ENCODE measurements around the gene CX3CL1. TPM values are rescaled to one million over a fixed set of nuclear protein-coding genes. Genes with fewer than 3 reads are reported as not detected.

Gene CX3CL1
- polyA plus RNA-seq, 1 donor from 2014 or later: 4.9 TPM

DNA sequence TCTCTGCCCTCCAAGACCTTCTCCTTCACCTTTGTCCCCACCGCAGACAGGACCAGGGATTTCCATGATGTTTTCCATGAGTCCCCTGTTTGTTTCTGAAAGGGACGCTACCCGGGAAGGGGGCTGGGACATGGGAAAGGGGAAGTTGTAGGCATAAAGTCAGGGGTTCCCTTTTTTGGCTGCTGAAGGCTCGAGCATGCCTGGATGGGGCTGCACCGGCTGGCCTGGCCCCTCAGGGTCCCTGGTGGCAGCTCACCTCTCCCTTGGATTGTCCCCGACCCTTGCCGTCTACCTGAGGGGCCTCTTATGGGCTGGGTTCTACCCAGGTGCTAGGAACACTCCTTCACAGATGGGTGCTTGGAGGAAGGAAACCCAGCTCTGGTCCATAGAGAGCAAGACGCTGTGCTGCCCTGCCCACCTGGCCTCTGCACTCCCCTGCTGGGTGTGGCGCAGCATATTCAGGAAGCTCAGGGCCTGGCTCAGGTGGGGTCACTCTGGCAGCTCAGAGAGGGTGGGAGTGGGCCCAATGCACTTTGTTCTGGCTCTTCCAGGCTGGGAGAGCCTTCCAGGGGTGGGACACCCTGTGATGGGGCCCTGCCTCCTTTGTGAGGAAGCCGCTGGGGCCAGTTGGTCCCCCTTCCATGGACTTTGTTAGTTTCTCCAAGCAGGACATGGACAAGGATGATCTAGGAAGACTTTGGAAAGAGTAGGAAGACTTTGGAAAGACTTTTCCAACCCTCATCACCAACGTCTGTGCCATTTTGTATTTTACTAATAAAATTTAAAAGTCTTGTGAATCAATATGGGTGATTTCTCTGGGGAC is 12.2 kb downstream of the CX3CL1 start:
- no peak overlapping the region for H3K9ac ChIP-seq (ENCODE audit: low read length)
- H3K4me3 ChIP-seq (ENCODE audit: low read length): no peak overlapping the region
- no peaks in the 10 kb centered on the region for H4K20me1 ChIP-seq (ENCODE audit: insufficient read depth)
- no peak overlapping the region for H3K4me2 ChIP-seq (ENCODE audit: low read length)
- H3K27ac ChIP-seq (ENCODE audit: low read length): no peak overlapping the region
- no peaks in the 10 kb centered on the region for H3K27me3 ChIP-seq (ENCODE audit: insufficient read depth, low read depth, low read length)
- TF ChIP-seq RAD21 (conservative IDR thresholded peaks at IDR 0.05) (no peak), EZH2 (IDR thresholded peaks at IDR 0.05; ENCODE audit: borderline replicate concordance, insufficient read depth, low read length, poor library complexity, severe bottlenecking) (no peak), EP300 (conservative IDR thresholded peaks at IDR 0.05; ENCODE audit: poor library complexity, severe bottlenecking) (no peak), TAF1 (IDR thresholded peaks at IDR 0.05; ENCODE audit: low read depth) (no peak), POLR2AphosphoS5 (IDR thresholded peaks at IDR 0.05) (no peak), MXI1 (conservative IDR thresholded peaks at IDR 0.05; ENCODE audit: poor library complexity, severe bottlenecking) (no peak), SMC3 (conservative IDR thresholded peaks at IDR 0.05; ENCODE audit: poor library complexity) (no peak)
- TF ChIP-seq, protein P1, sequence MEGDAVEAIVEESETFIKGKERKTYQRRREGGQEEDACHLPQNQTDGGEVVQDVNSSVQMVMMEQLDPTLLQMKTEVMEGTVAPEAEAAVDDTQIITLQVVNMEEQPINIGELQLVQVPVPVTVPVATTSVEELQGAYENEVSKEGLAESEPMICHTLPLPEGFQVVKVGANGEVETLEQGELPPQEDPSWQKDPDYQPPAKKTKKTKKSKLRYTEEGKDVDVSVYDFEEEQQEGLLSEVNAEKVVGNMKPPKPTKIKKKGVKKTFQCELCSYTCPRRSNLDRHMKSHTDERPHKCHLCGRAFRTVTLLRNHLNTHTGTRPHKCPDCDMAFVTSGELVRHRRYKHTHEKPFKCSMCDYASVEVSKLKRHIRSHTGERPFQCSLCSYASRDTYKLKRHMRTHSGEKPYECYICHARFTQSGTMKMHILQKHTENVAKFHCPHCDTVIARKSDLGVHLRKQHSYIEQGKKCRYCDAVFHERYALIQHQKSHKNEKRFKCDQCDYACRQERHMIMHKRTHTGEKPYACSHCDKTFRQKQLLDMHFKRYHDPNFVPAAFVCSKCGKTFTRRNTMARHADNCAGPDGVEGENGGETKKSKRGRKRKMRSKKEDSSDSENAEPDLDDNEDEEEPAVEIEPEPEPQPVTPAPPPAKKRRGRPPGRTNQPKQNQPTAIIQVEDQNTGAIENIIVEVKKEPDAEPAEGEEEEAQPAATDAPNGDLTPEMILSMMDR (IDR thresholded peaks at IDR 0.05; ENCODE audit: poor library complexity, severe bottlenecking): no peak
- TF ChIP-seq, protein P2, sequence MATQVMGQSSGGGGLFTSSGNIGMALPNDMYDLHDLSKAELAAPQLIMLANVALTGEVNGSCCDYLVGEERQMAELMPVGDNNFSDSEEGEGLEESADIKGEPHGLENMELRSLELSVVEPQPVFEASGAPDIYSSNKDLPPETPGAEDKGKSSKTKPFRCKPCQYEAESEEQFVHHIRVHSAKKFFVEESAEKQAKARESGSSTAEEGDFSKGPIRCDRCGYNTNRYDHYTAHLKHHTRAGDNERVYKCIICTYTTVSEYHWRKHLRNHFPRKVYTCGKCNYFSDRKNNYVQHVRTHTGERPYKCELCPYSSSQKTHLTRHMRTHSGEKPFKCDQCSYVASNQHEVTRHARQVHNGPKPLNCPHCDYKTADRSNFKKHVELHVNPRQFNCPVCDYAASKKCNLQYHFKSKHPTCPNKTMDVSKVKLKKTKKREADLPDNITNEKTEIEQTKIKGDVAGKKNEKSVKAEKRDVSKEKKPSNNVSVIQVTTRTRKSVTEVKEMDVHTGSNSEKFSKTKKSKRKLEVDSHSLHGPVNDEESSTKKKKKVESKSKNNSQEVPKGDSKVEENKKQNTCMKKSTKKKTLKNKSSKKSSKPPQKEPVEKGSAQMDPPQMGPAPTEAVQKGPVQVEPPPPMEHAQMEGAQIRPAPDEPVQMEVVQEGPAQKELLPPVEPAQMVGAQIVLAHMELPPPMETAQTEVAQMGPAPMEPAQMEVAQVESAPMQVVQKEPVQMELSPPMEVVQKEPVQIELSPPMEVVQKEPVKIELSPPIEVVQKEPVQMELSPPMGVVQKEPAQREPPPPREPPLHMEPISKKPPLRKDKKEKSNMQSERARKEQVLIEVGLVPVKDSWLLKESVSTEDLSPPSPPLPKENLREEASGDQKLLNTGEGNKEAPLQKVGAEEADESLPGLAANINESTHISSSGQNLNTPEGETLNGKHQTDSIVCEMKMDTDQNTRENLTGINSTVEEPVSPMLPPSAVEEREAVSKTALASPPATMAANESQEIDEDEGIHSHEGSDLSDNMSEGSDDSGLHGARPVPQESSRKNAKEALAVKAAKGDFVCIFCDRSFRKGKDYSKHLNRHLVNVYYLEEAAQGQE (IDR thresholded peaks at IDR 0.05; ENCODE audit: borderline replicate concordance): no peak
- H3F3A ChIP-seq (ENCODE audit: insufficient read depth, low read length, poor library complexity, severe bottlenecking): no peaks in the 10 kb centered on the region
- H3K36me3 ChIP-seq (ENCODE audit: insufficient read depth, low read length): no peaks in the 10 kb centered on the region
- H2AFZ ChIP-seq (ENCODE audit: low read depth, low read length): no peak overlapping the region
- no peaks in the 10 kb centered on the region for H3K9me3 ChIP-seq (ENCODE audit: low read length)
- no peaks in the 10 kb centered on the region for H3K9me2 ChIP-seq (ENCODE audit: insufficient read depth, low read length)
- no peaks in the 10 kb centered on the region for H3K79me2 ChIP-seq (replicated peaks; ENCODE audit: insufficient read depth, low read length)

DNA sequence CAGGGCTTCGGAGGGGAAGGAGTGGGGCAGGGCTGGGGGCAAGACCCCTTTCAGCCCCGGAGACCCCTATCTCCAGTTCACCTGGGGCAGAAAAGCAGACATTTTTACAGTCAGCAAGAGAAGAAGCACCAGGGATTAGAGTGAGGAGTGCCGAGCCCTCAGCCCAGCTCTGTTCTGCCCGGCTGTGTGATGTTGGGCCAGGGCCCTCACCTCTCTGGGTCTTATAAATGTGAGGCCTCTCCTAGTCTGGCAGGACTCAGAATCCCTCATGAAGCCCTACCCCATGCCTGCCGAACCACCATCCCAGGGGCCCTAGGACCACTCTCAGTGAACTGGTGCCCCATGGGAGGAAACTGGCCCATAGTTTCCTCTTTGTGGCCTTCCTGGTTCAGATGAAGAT is 12.8 kb downstream of the CX3CL1 start:
- Histone ChIP-seq H3K79me2 (replicated peaks; ENCODE audit: insufficient read depth, low read length) (no peaks in the 10 kb centered on the region), H3K4me2 (ENCODE audit: low read length) (no peak overlapping the region), H4K20me1 (ENCODE audit: insufficient read depth) (no peaks in the 10 kb centered on the region), H3F3A (ENCODE audit: insufficient read depth, low read length, poor library complexity, severe bottlenecking) (no peaks in the 10 kb centered on the region), H3K9ac (ENCODE audit: low read length) (no peak overlapping the region), H3K4me3 (ENCODE audit: low read length) (no peak overlapping the region), H3K27ac (ENCODE audit: low read length) (no peak overlapping the region), H3K27me3 (ENCODE audit: insufficient read depth, low read depth, low read length) (no peaks in the 10 kb centered on the region), H2AFZ (ENCODE audit: low read depth, low read length) (no peak overlapping the region), H3K9me2 (ENCODE audit: insufficient read depth, low read length) (no peaks in the 10 kb centered on the region), H3K9me3 (ENCODE audit: low read length) (no peaks in the 10 kb centered on the region), H3K36me3 (ENCODE audit: insufficient read depth, low read length) (no peaks in the 10 kb centered on the region)
- TF ChIP-seq MXI1 (conservative IDR thresholded peaks at IDR 0.05; ENCODE audit: poor library complexity, severe bottlenecking) (no peak), POLR2AphosphoS5 (IDR thresholded peaks at IDR 0.05) (no peak), TAF1 (IDR thresholded peaks at IDR 0.05; ENCODE audit: low read depth) (no peak), SMC3 (conservative IDR thresholded peaks at IDR 0.05; ENCODE audit: poor library complexity) (no peak), EZH2 (IDR thresholded peaks at IDR 0.05; ENCODE audit: borderline replicate concordance, insufficient read depth, low read length, poor library complexity, severe bottlenecking) (no peak), EP300 (conservative IDR thresholded peaks at IDR 0.05; ENCODE audit: poor library complexity, severe bottlenecking) (no peak), RAD21 (conservative IDR thresholded peaks at IDR 0.05) (no peak)
- TF ChIP-seq, protein P1 (IDR thresholded peaks at IDR 0.05; ENCODE audit: poor library complexity, severe bottlenecking): no peak
- TF ChIP-seq, protein P2 (IDR thresholded peaks at IDR 0.05; ENCODE audit: borderline replicate concordance): no peak

Data from neural cell (in vitro differentiated cells).